GM21423 (cell line): ENCODE results near the gene AATF.

ENCODE experiments used
- ATAC-seq: cut with Tn5 transposase; IDR thresholded peaks from one replicate; pipeline ENCODE4 v1.9.1; 2021; ENCODE audit warnings: mild to moderate bottlenecking, moderate library complexity; ENCODE audit not compliant: unreplicated experiment

AATF gene

GRCh38 chr17:36978810-36979564 lies 30.2 kb downstream of the AATF start:
- ATAC-seq: no peak

GRCh38 chr17:36979565-36979941 lies 30.8 kb downstream of the AATF start:
- ATAC-seq: no peak

GRCh38 chr17:36980280-36980761 lies 31.6 kb downstream of the AATF start:
- no peak for ATAC-seq

- ATAC-seq: no peak
Observed at GRCh38 chr17:36983618-36984017, 34.9 kb downstream of the AATF start.

- ATAC-seq: no peak
Observed at GRCh38 chr17:36989173-36989572, 40.4 kb downstream of the AATF start.

GRCh38 chr17:36992701-36993100 lies 43.9 kb downstream of the AATF start:
- no peak for ATAC-seq

- ATAC-seq: no peak
Observed at GRCh38 chr17:36993227-36993626, 44.5 kb downstream of the AATF start.

- ATAC-seq: no peak
Observed at GRCh38 chr17:36994438-36994837, 45.7 kb downstream of the AATF start.

GRCh38 chr17:36999471-36999870 lies 50.7 kb downstream of the AATF start:
- ATAC-seq: no peak

GRCh38 chr17:37016780-37017179 lies 68.0 kb downstream of the AATF start:
- no peak for ATAC-seq

GRCh38 chr17:37017404-37017803 lies 68.7 kb downstream of the AATF start:
- ATAC-seq: no peak

GRCh38 chr17:37019117-37019740 lies 70.5 kb downstream of the AATF start:
- no peak for ATAC-seq

GRCh38 chr17:37019741-37020129 lies 71.0 kb downstream of the AATF start:
- ATAC-seq: no peak

- ATAC-seq: no peak
Observed at GRCh38 chr17:37024181-37024637, 75.5 kb downstream of the AATF start.

GRCh38 chr17:37025238-37025637 lies 76.5 kb downstream of the AATF start:
- ATAC-seq: no peak

- ATAC-seq: no peak
Observed at GRCh38 chr17:37025847-37026530, 77.2 kb downstream of the AATF start.

GRCh38 chr17:37026531-37026869 lies 77.7 kb downstream of the AATF start:
- no peak for ATAC-seq

GRCh38 chr17:37028040-37028439 lies 79.3 kb downstream of the AATF start:
- ATAC-seq: no peak

GRCh38 chr17:37031493-37032083 lies 82.8 kb downstream of the AATF start:
- ATAC-seq: no peak

- ATAC-seq: no peak
Observed at GRCh38 chr17:37037590-37038155, 88.9 kb downstream of the AATF start.

GRCh38 chr17:37039269-37039668 lies 90.5 kb downstream of the AATF start:
- no peak for ATAC-seq
